ENCODE results near the gene PDZRN3.
A peak's percentile ranks its signal among the peaks of the same experiment; 100 is the strongest.

The PDZRN3 gene

GRCh38 chr3:73556520-73557372 is 68.0 kb downstream of the PDZRN3 start:
- peaks cover 8 to 28% of the 10 kb centered on the region in 2 donors for H3K4me1 ChIP-seq (ENCODE audit: control insufficient read depth in 1 of 2, insufficient read depth in 2 of 2, low read length in 2 of 2)
- peak overlapping the region; percentile 62 for H3K27ac ChIP-seq (ENCODE audit: low read length)
- H3K4me3 ChIP-seq (ENCODE audit: low read depth in 1 of 2, low read length in 2 of 2): no peak overlapping the region
- no peaks in the 10 kb centered on the region for H3K36me3 ChIP-seq (ENCODE audit: control insufficient read depth in 1 of 2, insufficient read depth in 2 of 2, low read length in 2 of 2)
- no peaks in the 10 kb centered on the region for H3K9me3 ChIP-seq (ENCODE audit: control insufficient read depth in 1 of 2, low read length in 2 of 2)
- H3K27me3 ChIP-seq (ENCODE audit: low read depth, low read length): no peaks in the 10 kb centered on the region

GRCh38 chr3:73555076-73555475 is 69.7 kb downstream of the PDZRN3 start:
- H3K4me1 ChIP-seq (ENCODE audit: control insufficient read depth in 1 of 2, insufficient read depth in 2 of 2, low read length in 2 of 2): peaks cover 9 to 23% of the 10 kb centered on the region in 2 donors
- H3K4me3 ChIP-seq (ENCODE audit: low read depth in 1 of 2, low read length in 2 of 2): no peak overlapping the region
- no peaks in the 10 kb centered on the region for H3K27me3 ChIP-seq (ENCODE audit: low read depth, low read length)
- H3K36me3 ChIP-seq (ENCODE audit: control insufficient read depth in 1 of 2, insufficient read depth in 2 of 2, low read length in 2 of 2): no peaks in the 10 kb centered on the region
- H3K9me3 ChIP-seq (ENCODE audit: control insufficient read depth in 1 of 2, low read length in 2 of 2): no peaks in the 10 kb centered on the region
- peak overlapping the region; percentile 21 for H3K27ac ChIP-seq (ENCODE audit: low read length)

- Histone ChIP-seq H3K27ac (ENCODE audit: low read length) (no peak overlapping the region), H3K27me3 (ENCODE audit: low read depth, low read length) (no peaks in the 10 kb centered on the region), H3K4me3 (ENCODE audit: low read depth in 1 of 2, low read length in 2 of 2) (no peak overlapping the region), H3K4me1 (ENCODE audit: control insufficient read depth in 1 of 2, insufficient read depth in 2 of 2, low read length in 2 of 2) (peaks cover 29% of the 10 kb centered on the region in 2 donors), H3K36me3 (ENCODE audit: control insufficient read depth in 1 of 2, insufficient read depth in 2 of 2, low read length in 2 of 2) (no peaks in the 10 kb centered on the region), H3K9me3 (ENCODE audit: control insufficient read depth in 1 of 2, low read length in 2 of 2) (no peaks in the 10 kb centered on the region)
These were observed 72.0 kb downstream of the PDZRN3 start for GRCh38 chr3:73552700-73553099.

- Histone ChIP-seq H3K4me1 (ENCODE audit: control insufficient read depth in 1 of 2, insufficient read depth in 2 of 2, low read length in 2 of 2) (peaks cover 32 to 36% of the 10 kb centered on the region in 2 donors), H3K9me3 (ENCODE audit: control insufficient read depth in 1 of 2, low read length in 2 of 2) (no peaks in the 10 kb centered on the region), H3K27me3 (ENCODE audit: low read depth, low read length) (no peaks in the 10 kb centered on the region), H3K36me3 (ENCODE audit: control insufficient read depth in 1 of 2, insufficient read depth in 2 of 2, low read length in 2 of 2) (no peaks in the 10 kb centered on the region), H3K4me3 (ENCODE audit: low read depth in 1 of 2, low read length in 2 of 2) (no peak overlapping the region), H3K27ac (ENCODE audit: low read length) (no peak overlapping the region)
These were observed 74.7 kb downstream of the PDZRN3 start for GRCh38 chr3:73550032-73550431.

- Histone ChIP-seq H3K27ac (ENCODE audit: low read length) (peak overlapping the region; percentile 85), H3K36me3 (ENCODE audit: control insufficient read depth in 1 of 2, insufficient read depth in 2 of 2, low read length in 2 of 2) (no peaks in the 10 kb centered on the region), H3K4me1 (ENCODE audit: control insufficient read depth in 1 of 2, insufficient read depth in 2 of 2, low read length in 2 of 2) (peaks cover 36% of the 10 kb centered on the region in 2 donors), H3K4me3 (ENCODE audit: low read depth in 1 of 2, low read length in 2 of 2) (no peak overlapping the region), H3K27me3 (ENCODE audit: low read depth, low read length) (no peaks in the 10 kb centered on the region), H3K9me3 (ENCODE audit: control insufficient read depth in 1 of 2, low read length in 2 of 2) (no peaks in the 10 kb centered on the region)
These were observed 75.6 kb downstream of the PDZRN3 start for GRCh38 chr3:73549051-73549600.

GRCh38 chr3:73548436-73548835 is 76.3 kb downstream of the PDZRN3 start:
- Histone ChIP-seq H3K27me3 (ENCODE audit: low read depth, low read length) (no peaks in the 10 kb centered on the region), H3K4me1 (ENCODE audit: control insufficient read depth in 1 of 2, insufficient read depth in 2 of 2, low read length in 2 of 2) (peaks cover 36 to 43% of the 10 kb centered on the region in 2 donors), H3K27ac (ENCODE audit: low read length) (peak overlapping the region; percentile 85)

GRCh38 chr3:73547427-73548248 is 77.1 kb downstream of the PDZRN3 start:
- H3K4me1 ChIP-seq (ENCODE audit: control insufficient read depth in 1 of 2, insufficient read depth in 2 of 2, low read length in 2 of 2): peaks cover 40 to 48% of the 10 kb centered on the region in 2 donors

More at GRCh38 chr3:73548436-73548835, 76.3 kb downstream of the PDZRN3 start:
- H3K36me3 ChIP-seq (ENCODE audit: control insufficient read depth in 1 of 2, insufficient read depth in 2 of 2, low read length in 2 of 2): no peaks in the 10 kb centered on the region
- H3K4me3 ChIP-seq (ENCODE audit: low read depth in 1 of 2, low read length in 2 of 2): no peak overlapping the region
- H3K9me3 ChIP-seq (ENCODE audit: control insufficient read depth in 1 of 2, low read length in 2 of 2): no peaks in the 10 kb centered on the region

GRCh38 chr3:73546961-73547360 is 77.8 kb downstream of the PDZRN3 start:
- peaks cover 34 to 49% of the 10 kb centered on the region in 2 donors for H3K4me1 ChIP-seq (ENCODE audit: control insufficient read depth in 1 of 2, insufficient read depth in 2 of 2, low read length in 2 of 2)
- H3K27ac ChIP-seq (ENCODE audit: low read length): peak overlapping the region; percentile 85

More at GRCh38 chr3:73547427-73548248, 77.1 kb downstream of the PDZRN3 start:
- H3K36me3 ChIP-seq (ENCODE audit: control insufficient read depth in 1 of 2, insufficient read depth in 2 of 2, low read length in 2 of 2): no peaks in the 10 kb centered on the region
- H3K9me3 ChIP-seq (ENCODE audit: control insufficient read depth in 1 of 2, low read length in 2 of 2): no peaks in the 10 kb centered on the region
- peak overlapping the region; percentile 6 to 31 for H3K4me3 ChIP-seq (ENCODE audit: low read depth in 1 of 2, low read length in 2 of 2)
- H3K27ac ChIP-seq (ENCODE audit: low read length): peak overlapping the region; percentile 85
- H3K27me3 ChIP-seq (ENCODE audit: low read depth, low read length): no peaks in the 10 kb centered on the region

GRCh38 chr3:73543412-73543811 is 81.3 kb downstream of the PDZRN3 start:
- Histone ChIP-seq H3K36me3 (ENCODE audit: control insufficient read depth in 1 of 2, insufficient read depth in 2 of 2, low read length in 2 of 2) (no peaks in the 10 kb centered on the region), H3K27me3 (ENCODE audit: low read depth, low read length) (no peaks in the 10 kb centered on the region), H3K27ac (ENCODE audit: low read length) (peak overlapping the region; percentile 48), H3K4me3 (ENCODE audit: low read depth in 1 of 2, low read length in 2 of 2) (no peak overlapping the region), H3K4me1 (ENCODE audit: control insufficient read depth in 1 of 2, insufficient read depth in 2 of 2, low read length in 2 of 2) (peaks cover 18 to 40% of the 10 kb centered on the region in 2 donors), H3K9me3 (ENCODE audit: control insufficient read depth in 1 of 2, low read length in 2 of 2) (no peaks in the 10 kb centered on the region)

More at GRCh38 chr3:73546961-73547360, 77.8 kb downstream of the PDZRN3 start:
- no peaks in the 10 kb centered on the region for H3K36me3 ChIP-seq (ENCODE audit: control insufficient read depth in 1 of 2, insufficient read depth in 2 of 2, low read length in 2 of 2)
- no peaks in the 10 kb centered on the region for H3K9me3 ChIP-seq (ENCODE audit: control insufficient read depth in 1 of 2, low read length in 2 of 2)
- no peaks in the 10 kb centered on the region for H3K27me3 ChIP-seq (ENCODE audit: low read depth, low read length)
- peak overlapping the region; percentile 6 to 31 for H3K4me3 ChIP-seq (ENCODE audit: low read depth in 1 of 2, low read length in 2 of 2)

GRCh38 chr3:73542136-73542535 is 82.6 kb downstream of the PDZRN3 start:
- Histone ChIP-seq H3K27ac (ENCODE audit: low read length) (no peak overlapping the region), H3K36me3 (ENCODE audit: control insufficient read depth in 1 of 2, insufficient read depth in 2 of 2, low read length in 2 of 2) (no peaks in the 10 kb centered on the region), H3K4me1 (ENCODE audit: control insufficient read depth in 1 of 2, insufficient read depth in 2 of 2, low read length in 2 of 2) (peaks cover 7 to 36% of the 10 kb centered on the region in 2 donors), H3K9me3 (ENCODE audit: control insufficient read depth in 1 of 2, low read length in 2 of 2) (no peaks in the 10 kb centered on the region), H3K4me3 (ENCODE audit: low read depth in 1 of 2, low read length in 2 of 2) (no peak overlapping the region), H3K27me3 (ENCODE audit: low read depth, low read length) (no peaks in the 10 kb centered on the region)

Data from muscle layer of duodenum (tissue), 2 donors.